Cardiac muscle cell (in vitro differentiated cells and primary cell): ENCODE data around the gene C2CD4B. TPM values are rescaled to one million over a fixed set of nuclear protein-coding genes. Genes with fewer than 3 reads are reported as not detected.
A peak's percentile ranks its signal among the peaks of the same experiment; 100 is the strongest.

Experiments used
- DNase-seq, 2 donors: peaks; one replicate each; pipeline versions ENCODE4 v3.0.0 to v3.0.0-alpha.2; 2010 to 2017; ENCODE audit warnings: low read depth in 1 of 2, low spot score in 1 of 2
- H3K27ac ChIP-seq: fragments of 200-600 bp; sonication (generic); 2 replicates; pipeline ENCODE4 v1.5.1; 2016
- H3K27me3 ChIP-seq: fragments of 200-600 bp; sonication (generic); 2 replicates; pipeline ENCODE4 v1.6.0; 2016; ENCODE audit warnings: control low read depth
- H3K36me3 ChIP-seq: fragments of 200-600 bp; sonication (generic); 2 replicates; pipeline ENCODE4 v1.5.1; 2016; ENCODE audit warnings: control low read depth
- H3K4me1 ChIP-seq: fragments of 200-600 bp; sonication (generic); 2 replicates; pipeline ENCODE4 v1.8.1; 2017; ENCODE audit warnings: low read depth, mild to moderate bottlenecking, mixed run types
- H3K4me3 ChIP-seq: fragments of 200-600 bp; sonication (generic); 2 replicates; pipeline ENCODE4 v1.5.1; 2016; ENCODE audit warnings: mild to moderate bottlenecking
- H3K9me3 ChIP-seq: fragments of 200-600 bp; sonication (generic); 2 replicates; pipeline ENCODE4 v1.5.1; 2017; ENCODE audit warnings: low read depth, mild to moderate bottlenecking, control low read depth
- polyA plus RNA-seq: library from polyadenylated mRNA; unstranded; fragments of >200 nt; fragmentation: Nextera tagmentation; extraction: Ambion mirVana; gene quantifications from 2 replicates; pipeline ENCODE4 v1.2.1, GENCODE V29; 2016
- total RNA-seq: library from RNA; depleted of rRNA; stranded (reverse); fragments of >200 nt; gene quantifications from 2 replicates; pipeline ENCODE4 v1.2.3, GENCODE V29; 2016
- TF ChIP-seq, protein P1 (sequence below): IDR thresholded peaks from 2 replicates; pipeline ENCODE4 v1.5.1; 2012; ENCODE audit warnings: low read depth, mild to moderate bottlenecking, low read length

The C2CD4B gene
- total and polyA plus RNA-seq, 2 experiments from 2014 or later, result 0.15 TPM; not detected in 1

DNA sequence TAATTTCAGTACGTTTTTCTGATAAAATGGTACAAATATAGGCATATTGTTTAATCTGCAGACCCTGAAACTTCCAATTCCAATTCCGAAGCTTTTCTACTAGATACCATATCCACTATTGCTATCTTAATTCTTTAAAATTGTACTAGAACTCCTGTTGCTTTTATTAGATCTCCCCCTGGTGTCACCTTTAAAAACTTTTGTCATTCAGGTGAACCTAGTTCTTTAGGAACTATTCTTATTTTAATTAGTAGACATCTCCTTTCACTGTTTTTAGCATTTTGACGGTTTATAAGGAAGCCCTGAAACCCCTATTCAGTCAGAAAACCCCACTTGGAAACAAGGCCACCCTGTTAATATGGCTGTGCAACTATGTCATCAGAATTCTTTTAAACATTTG is 22.3 kb downstream of the C2CD4B start:
- TF ChIP-seq, protein P1, sequence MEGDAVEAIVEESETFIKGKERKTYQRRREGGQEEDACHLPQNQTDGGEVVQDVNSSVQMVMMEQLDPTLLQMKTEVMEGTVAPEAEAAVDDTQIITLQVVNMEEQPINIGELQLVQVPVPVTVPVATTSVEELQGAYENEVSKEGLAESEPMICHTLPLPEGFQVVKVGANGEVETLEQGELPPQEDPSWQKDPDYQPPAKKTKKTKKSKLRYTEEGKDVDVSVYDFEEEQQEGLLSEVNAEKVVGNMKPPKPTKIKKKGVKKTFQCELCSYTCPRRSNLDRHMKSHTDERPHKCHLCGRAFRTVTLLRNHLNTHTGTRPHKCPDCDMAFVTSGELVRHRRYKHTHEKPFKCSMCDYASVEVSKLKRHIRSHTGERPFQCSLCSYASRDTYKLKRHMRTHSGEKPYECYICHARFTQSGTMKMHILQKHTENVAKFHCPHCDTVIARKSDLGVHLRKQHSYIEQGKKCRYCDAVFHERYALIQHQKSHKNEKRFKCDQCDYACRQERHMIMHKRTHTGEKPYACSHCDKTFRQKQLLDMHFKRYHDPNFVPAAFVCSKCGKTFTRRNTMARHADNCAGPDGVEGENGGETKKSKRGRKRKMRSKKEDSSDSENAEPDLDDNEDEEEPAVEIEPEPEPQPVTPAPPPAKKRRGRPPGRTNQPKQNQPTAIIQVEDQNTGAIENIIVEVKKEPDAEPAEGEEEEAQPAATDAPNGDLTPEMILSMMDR, result no peak
- Histone ChIP-seq H3K27me3 (no peaks in the 10 kb centered on the region), H3K9me3 (no peaks in the 10 kb centered on the region), H3K4me1 (no peaks in the 10 kb centered on the region), H3K4me3 (no peak overlapping the region), H3K27ac (no peak overlapping the region), H3K36me3 (no peaks in the 10 kb centered on the region)
- DNase-seq, result no peak

DNA sequence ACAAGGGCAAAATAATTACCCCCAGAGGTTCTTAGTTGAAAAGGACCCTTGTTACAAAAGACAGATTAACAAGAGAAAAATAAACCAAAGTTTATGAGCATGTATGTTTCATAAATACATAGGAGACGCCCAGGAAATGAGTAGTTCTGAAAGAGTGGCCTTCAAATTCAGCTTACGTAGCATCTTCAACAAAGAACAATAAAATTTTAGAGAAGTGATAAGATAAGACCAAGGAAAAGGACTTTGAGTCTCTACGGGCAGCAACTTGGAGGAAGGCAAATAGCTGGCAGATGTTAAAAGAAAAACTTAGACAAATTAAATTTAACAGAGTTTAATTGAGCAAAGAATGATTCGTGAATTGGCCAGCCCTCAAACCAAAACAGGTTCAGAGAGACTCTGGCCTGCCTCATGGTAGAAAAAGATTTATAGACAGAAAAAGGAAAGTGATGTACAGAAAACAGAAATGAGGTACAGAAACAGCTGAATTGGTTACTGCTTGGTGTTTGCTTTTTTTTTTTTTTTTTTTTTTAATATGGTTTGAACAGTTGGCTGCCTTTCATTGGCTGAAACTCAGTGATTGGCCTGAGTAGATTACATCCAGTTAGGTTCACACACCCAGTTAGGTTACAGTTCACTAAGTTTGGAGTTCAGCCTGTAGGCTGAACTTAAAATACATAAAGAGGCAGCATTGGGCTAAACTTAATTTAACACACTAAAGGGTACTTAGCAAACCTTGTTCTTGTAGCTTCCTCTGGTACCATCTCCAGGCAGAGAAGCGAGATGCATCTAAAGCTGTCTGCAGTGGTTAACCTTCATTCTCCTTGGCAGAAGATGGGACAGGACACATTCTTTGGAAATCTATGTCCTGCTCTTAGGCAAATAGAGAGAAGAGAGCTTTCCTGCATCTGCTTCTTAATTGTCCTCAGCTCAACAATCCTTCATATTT is 23.2 kb downstream of the C2CD4B start:
- TF ChIP-seq, protein P1, result no peak
- H3K27me3 ChIP-seq, result no peaks in the 10 kb centered on the region
- no peaks in the 10 kb centered on the region for H3K4me1 ChIP-seq
- no peak overlapping the region for H3K4me3 ChIP-seq
- H3K27ac ChIP-seq, result no peak overlapping the region
- H3K9me3 ChIP-seq, result no peaks in the 10 kb centered on the region
- H3K36me3 ChIP-seq, result no peaks in the 10 kb centered on the region
- DNase-seq, result peak in 1 of 2 donors; percentile 67

DNA sequence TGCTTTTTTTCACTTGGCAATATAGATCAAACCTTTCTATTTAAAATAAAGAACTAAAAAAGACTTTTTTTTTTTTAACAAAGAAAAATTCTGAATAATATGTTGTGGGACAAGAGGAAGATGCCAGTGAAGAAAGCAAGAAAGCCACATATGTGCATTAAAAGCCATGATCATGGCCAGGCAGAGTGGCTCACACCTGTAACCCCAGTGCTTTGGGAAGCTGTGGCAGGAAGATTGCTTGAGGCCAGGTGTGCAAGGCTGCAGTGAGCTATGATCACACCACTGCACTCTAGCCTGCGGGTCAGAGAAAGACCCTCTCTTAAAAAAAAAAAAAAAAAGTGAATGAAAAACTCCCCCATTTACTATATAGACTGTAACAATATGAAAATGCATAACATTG is 23.9 kb downstream of the C2CD4B start:
- Histone ChIP-seq H3K4me1 (no peaks in the 10 kb centered on the region), H3K27ac (no peak overlapping the region), H3K4me3 (no peak overlapping the region), H3K36me3 (no peaks in the 10 kb centered on the region), H3K27me3 (no peaks in the 10 kb centered on the region), H3K9me3 (no peaks in the 10 kb centered on the region)
- TF ChIP-seq, protein P1, result no peak
- DNase-seq, result no peak

DNA sequence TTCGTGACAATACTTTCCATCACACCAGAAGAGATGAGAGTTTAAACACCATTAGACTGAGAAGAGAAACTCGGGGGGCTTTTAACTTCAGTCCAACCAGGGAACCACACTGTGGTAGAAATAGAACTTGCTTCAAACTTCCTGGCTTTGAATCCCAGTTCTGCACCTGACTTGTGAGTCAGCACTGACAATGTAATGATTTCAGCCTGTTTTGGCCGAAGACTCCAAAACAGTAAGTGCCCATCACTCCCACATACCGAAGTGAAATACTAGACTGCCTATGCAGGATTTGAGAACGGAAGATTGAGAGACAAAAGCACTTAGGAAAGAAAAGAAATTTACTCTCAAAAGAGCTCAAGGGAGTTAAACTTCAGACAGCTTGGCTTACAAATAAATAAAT is 27.0 kb downstream of the C2CD4B start:
- no peak overlapping the region for H3K27ac ChIP-seq
- no peaks in the 10 kb centered on the region for H3K4me1 ChIP-seq
- no peaks in the 10 kb centered on the region for H3K9me3 ChIP-seq
- no peaks in the 10 kb centered on the region for H3K36me3 ChIP-seq
- H3K4me3 ChIP-seq, result no peak overlapping the region
- TF ChIP-seq, protein P1, result no peak
- peak in 1 of 2 donors; percentile 91 for DNase-seq
- H3K27me3 ChIP-seq, result no peaks in the 10 kb centered on the region

DNA sequence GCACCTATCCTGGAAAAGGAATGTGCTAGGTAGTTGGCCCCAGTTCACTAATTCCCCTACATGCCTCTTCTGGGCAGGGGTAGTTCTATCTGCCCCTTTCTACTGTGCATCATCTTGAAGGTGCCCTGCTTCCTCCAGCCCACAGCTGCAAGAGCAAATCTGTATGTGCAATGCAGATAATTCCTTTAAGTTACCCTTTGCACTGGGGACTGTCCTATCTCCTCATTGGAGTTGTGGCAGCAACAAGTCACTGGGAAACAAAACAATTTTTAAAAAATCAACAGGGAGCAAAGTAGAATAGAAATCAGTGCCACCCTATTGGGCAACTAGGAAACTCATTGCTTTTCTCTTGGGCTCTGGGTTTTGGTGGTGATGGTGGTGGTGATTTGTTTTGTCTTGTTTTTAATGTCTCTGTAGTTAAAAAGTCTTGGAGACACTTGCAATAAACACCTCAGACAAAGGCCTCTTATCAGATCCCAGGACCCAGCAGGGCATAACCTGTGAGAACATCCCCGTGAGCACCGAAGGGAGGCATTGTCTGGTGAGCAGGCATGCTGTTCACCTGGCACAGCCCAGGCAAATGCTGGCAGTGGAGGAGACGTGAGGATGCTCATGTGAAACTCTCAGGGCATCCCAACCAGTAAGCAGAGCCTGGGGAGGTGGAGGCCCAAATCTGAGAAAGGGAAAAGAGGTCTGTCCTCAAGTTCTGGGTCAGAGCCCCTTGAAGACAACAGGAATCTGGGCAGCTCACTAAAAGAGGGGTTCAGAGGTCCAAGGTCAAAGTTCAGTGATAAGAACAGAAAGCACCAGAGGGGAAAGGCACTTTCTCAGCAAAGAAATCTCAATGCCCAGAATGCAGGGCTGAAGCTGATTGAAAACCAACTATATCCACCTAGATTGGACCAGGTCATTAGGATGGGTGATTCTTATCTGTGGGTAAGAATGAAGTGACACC is 27.9 kb downstream of the C2CD4B start:
- no peaks in the 10 kb centered on the region for H3K9me3 ChIP-seq
- TF ChIP-seq, protein P1, result no peak
- H3K27ac ChIP-seq, result no peak overlapping the region
- DNase-seq, result no peak
- no peaks in the 10 kb centered on the region for H3K36me3 ChIP-seq
- no peak overlapping the region for H3K4me3 ChIP-seq
- H3K4me1 ChIP-seq, result no peaks in the 10 kb centered on the region
- no peaks in the 10 kb centered on the region for H3K27me3 ChIP-seq
